H1 (cell line): Measurements from ENCODE around the gene RPL13A. TPM values are rescaled to one million over a fixed set of nuclear protein-coding genes. Genes with fewer than 3 reads are reported as not detected.

Experiments used
- CTCF ChIA-PET: fragments of 300-600 bp; sonication (Branson Sonifier 250); formaldehyde crosslinking; loops from one replicate; lab custom pipeline; 2021; ENCODE audit not compliant: partially characterized antibody; lab: Charles Lee
- POLR2A ChIA-PET: fragments of 300-600 bp; sonication (Branson Sonifier 250); formaldehyde crosslinking; loops from one replicate; lab custom pipeline; 2021; ENCODE audit warnings: inconsistent platforms; ENCODE audit not compliant: partially characterized antibody; lab: Charles Lee
- DNase-seq, 2 experiments: peaks; one replicate each; pipeline versions ENCODE4 v3.0.0 to v3.0.0-alpha.2; 2010 to 2022; ENCODE audit warnings: low spot score in 2 of 2, low read depth in 1 of 2, mixed read lengths in 1 of 2
- FAIRE-seq: peaks from 2 replicates; lab custom pipeline; 2011; peaks lifted over from hg19 to GRCh38; lab: Jason Lieb, UNC
- H2AFZ ChIP-seq: 2 replicates; pipeline ENCODE4 v1.8.1; 2012; ENCODE audit warnings: low read length, inconsistent platforms
- H2AK5ac ChIP-seq: 2 replicates; pipeline ENCODE4 v1.6.1; 2013; ENCODE audit warnings: low read depth, low read length
- H2BK120ac ChIP-seq: replicated peaks from 2 replicates; pipeline ENCODE3; 2013; ENCODE audit warnings: low read depth, low read length, inconsistent platforms
- H2BK12ac ChIP-seq: 2 replicates; pipeline ENCODE4 v1.6.1; 2013; ENCODE audit warnings: low read depth, low read length
- H2BK15ac ChIP-seq: 2 replicates; pipeline ENCODE4 v1.6.1; 2013; ENCODE audit warnings: low read length
- H2BK20ac ChIP-seq: 2 replicates; pipeline ENCODE4 v1.6.1; 2013; ENCODE audit warnings: low read length
- H2BK5ac ChIP-seq: 2 replicates; pipeline ENCODE4 v1.6.1; 2013; ENCODE audit warnings: low read depth, low read length
- H3K14ac ChIP-seq: 2 replicates; pipeline ENCODE4 v1.6.1; 2013; ENCODE audit warnings: inconsistent platforms; ENCODE audit not compliant: insufficient read length
- H3K18ac ChIP-seq: 2 replicates; pipeline ENCODE4 v1.6.1; 2013; ENCODE audit warnings: low read length; ENCODE audit errors: extremely low read depth
- H3K23ac ChIP-seq: 2 replicates; pipeline ENCODE4 v1.6.1; 2013; ENCODE audit warnings: inconsistent platforms; ENCODE audit not compliant: insufficient read length
- H3K23me2 ChIP-seq: 2 replicates; pipeline ENCODE4 v1.6.1; 2013; ENCODE audit warnings: low read depth, low read length
- H3K27ac ChIP-seq: 2 replicates; pipeline ENCODE4 v1.6.1; 2011; ENCODE audit warnings: low read depth, low read length, inconsistent platforms
- H3K27me3 ChIP-seq, 4 experiments: replicated peaks in 1 of 4; 1 replicate in 1 of 4; 2 replicates in 3 of 4; pipeline versions ENCODE4 v1.6.1 to v1.8.1; 2011 to 2013; ENCODE audit warnings: low read length in 3 of 4, mild to moderate bottlenecking in 3 of 4, inconsistent platforms in 2 of 4, mixed read lengths in 2 of 4, moderate library complexity in 1 of 4; ENCODE audit not compliant: control insufficient read depth in 3 of 4, insufficient read depth in 3 of 4; ENCODE audit errors: extremely low read depth in 1 of 4
- H3K36me3 ChIP-seq, 4 experiments: 2 replicates each; pipeline versions ENCODE4 v1.6.1 to v1.8.1; 2011 to 2013; ENCODE audit warnings: mild to moderate bottlenecking in 4 of 4, low read length in 3 of 4, moderate library complexity in 2 of 4, control low read depth in 1 of 4, inconsistent platforms in 1 of 4; ENCODE audit not compliant: insufficient read depth in 4 of 4, control insufficient read depth in 2 of 4
- H3K4ac ChIP-seq: replicated peaks from 2 replicates; pipeline ENCODE3; 2013; ENCODE audit warnings: low read length, low read depth, mixed read lengths, inconsistent platforms; ENCODE audit not compliant: insufficient read length
- H3K4me1 ChIP-seq, 4 experiments: replicated peaks in 1 of 4; 1 replicate in 1 of 4; 2 replicates in 3 of 4; pipeline versions ENCODE4 v1.6.1 to v1.8.1; 2011 to 2013; ENCODE audit warnings: low read length in 3 of 4, inconsistent platforms in 2 of 4, mixed read lengths in 1 of 4; ENCODE audit not compliant: insufficient read depth in 4 of 4, control insufficient read depth in 3 of 4
- H3K4me2 ChIP-seq, 2 experiments: 2 replicates each; pipeline versions ENCODE4 v1.6.1 to v1.8.1; 2011 to 2013; ENCODE audit warnings: low read depth in 2 of 2, low read length in 2 of 2, control low read depth in 1 of 2, inconsistent platforms in 1 of 2, mild to moderate bottlenecking in 1 of 2; ENCODE audit not compliant: insufficient read depth in 1 of 2
- H3K4me3 ChIP-seq, 4 experiments: fragments of 200-600, 300-600 bp in 1 of 4; sonication (generic), shearing (Covaris generic), sonication (Bioruptor Twin) in 1 of 4; 2 replicates each; pipeline versions ENCODE4 v1.5.1 to v1.8.1; 2011 to 2016; ENCODE audit warnings: low read length in 4 of 4, low read depth in 3 of 4, control low read depth in 2 of 4, inconsistent platforms in 2 of 4, mild to moderate bottlenecking in 2 of 4, mixed read lengths in 1 of 4, moderate library complexity in 1 of 4; ENCODE audit not compliant: insufficient read depth in 2 of 4; ENCODE audit errors: extremely low read depth in 1 of 4
- H3K56ac ChIP-seq: replicated peaks from 2 replicates; pipeline ENCODE3; 2013; ENCODE audit warnings: low read depth, mild to moderate bottlenecking, mixed read lengths, low read length, inconsistent platforms; ENCODE audit not compliant: insufficient read length
- H3K79me1 ChIP-seq: 2 replicates; pipeline ENCODE4 v1.6.1; 2013; ENCODE audit warnings: low read depth, low read length, control low read depth
- H3K79me2 ChIP-seq, 2 experiments: 2 replicates each; pipeline versions ENCODE4 v1.6.1 to v1.8.1; 2012 to 2013; ENCODE audit warnings: low read length in 2 of 2, mild to moderate bottlenecking in 2 of 2, inconsistent platforms in 1 of 2; ENCODE audit not compliant: insufficient read depth in 2 of 2, control insufficient read depth in 1 of 2
- H3K9ac ChIP-seq, 4 experiments: replicated peaks in 1 of 4; 1 replicate in 1 of 4; 2 replicates in 3 of 4; pipeline versions ENCODE4 v1.6.1 to v1.8.1; 2011 to 2013; ENCODE audit warnings: low read depth in 3 of 4, low read length in 3 of 4, control low read depth in 2 of 4, mild to moderate bottlenecking in 2 of 4, moderate library complexity in 2 of 4, inconsistent platforms in 1 of 4; ENCODE audit errors: extremely low read depth in 1 of 4
- H3K9me3 ChIP-seq, 2 experiments: 2 replicates each; pipeline versions ENCODE4 v1.6.1 to v1.8.1; 2012 to 2013; ENCODE audit warnings: mild to moderate bottlenecking in 2 of 2, moderate library complexity in 2 of 2, control low read depth in 1 of 2, inconsistent platforms in 1 of 2, low read depth in 1 of 2, low read length in 1 of 2, mixed read lengths in 1 of 2; ENCODE audit not compliant: insufficient read depth in 2 of 2
- H4K20me1 ChIP-seq, 2 experiments: replicated peaks in 1 of 2; 2 replicates each; pipeline versions ENCODE3 to v1.8.1; 2011 to 2013; ENCODE audit warnings: inconsistent platforms in 2 of 2, low read length in 2 of 2, mild to moderate bottlenecking in 1 of 2; ENCODE audit not compliant: insufficient read depth in 2 of 2, control insufficient read depth in 1 of 2
- H4K5ac ChIP-seq: 2 replicates; pipeline ENCODE4 v1.6.1; 2013; ENCODE audit warnings: low read length, low read depth, mixed read lengths, inconsistent platforms; ENCODE audit not compliant: insufficient read length
- H4K8ac ChIP-seq: 2 replicates; pipeline ENCODE4 v1.8.0; 2013; ENCODE audit warnings: mild to moderate bottlenecking, moderate library complexity, low read length, inconsistent platforms; ENCODE audit not compliant: insufficient read depth; ENCODE audit errors: extremely low read depth
- H4K91ac ChIP-seq: replicated peaks from 2 replicates; pipeline ENCODE3; 2013; ENCODE audit warnings: low read length, mixed read lengths, inconsistent platforms; ENCODE audit not compliant: insufficient read length
- BACH1 ChIP-seq: IDR thresholded peaks from 2 replicates; pipeline ENCODE4 v1.6.1; 2012; ENCODE audit warnings: low read length, improper control_type of control experiment
- KDM4A ChIP-seq: IDR thresholded peaks from one replicate; pipeline ENCODE4 v1.7.1; 2012; ENCODE audit warnings: low read depth, mild to moderate bottlenecking, moderate library complexity, low read length, inconsistent platforms; ENCODE audit not compliant: severe bottlenecking
- MAFK ChIP-seq: IDR thresholded peaks from 2 replicates; pipeline ENCODE4 v1.6.1; 2012; ENCODE audit warnings: low read depth, mild to moderate bottlenecking, improper control_type of control experiment, low read length
- PHF8 ChIP-seq: fragments of 200-600 bp; sonication (generic); conservative IDR thresholded peaks from 2 replicates; pipeline ENCODE4 v1.7.1; 2012; ENCODE audit warnings: low read depth, mild to moderate bottlenecking, inconsistent platforms, low read length, moderate library complexity
- SIX5 ChIP-seq: IDR thresholded peaks from 2 replicates; pipeline ENCODE4 v1.6.1; 2011; ENCODE audit warnings: mild to moderate bottlenecking, low read depth, low read length
- SP4 ChIP-seq: IDR thresholded peaks from 2 replicates; pipeline ENCODE4 v1.6.1; 2012; ENCODE audit warnings: low read length, inconsistent platforms
- SUZ12 ChIP-seq: fragments of 200-600 bp; sonication (generic); IDR thresholded peaks from 2 replicates; pipeline ENCODE4 v1.6.1; 2012; ENCODE audit warnings: mild to moderate bottlenecking, inconsistent platforms, low read length, moderate library complexity, mixed read lengths
- TEAD4 ChIP-seq: IDR thresholded peaks from 2 replicates; pipeline ENCODE4 v1.6.1; 2012; ENCODE audit warnings: low read depth, low read length, inconsistent platforms, mixed read lengths
- WGBS, 2 experiments: shearing (Covaris generic) in 1 of 2; methylation state at CpG; one replicate each; pipeline versions ENCODE4 v1.1.6 to v1.1.7; 2013 to 2015; ENCODE audit warnings: low lambda C conversion rate in 2 of 2, mixed read lengths in 2 of 2, inconsistent platforms in 1 of 2, low coverage in 1 of 2, missing lambda C conversion rate in 1 of 2; ENCODE audit not compliant: insufficient replicate concordance in 2 of 2, insufficient coverage in 1 of 2, insufficient read length in 1 of 2; ENCODE audit errors: extremely low coverage in 1 of 2, missing lambda C conversion rate in 1 of 2; 5-methylcytosine and 5-hydroxymethylcytosine counted together
- polyA plus RNA-seq, 7 experiments: library from polyadenylated mRNA; depleted of rRNA in 3 of 7; stranded (reverse) in 5 of 7; unstranded in 2 of 7; fragments of >200 nt in 5 of 7; fragments of 200-250 nt in 2 of 7; gene quantifications; 1 replicate in 5 of 7; 2 replicates in 1 of 7; 4 replicates in 1 of 7; pipeline versions ENCODE4 v1.2.1 to v1.2.3, GENCODE V29; 2011 to 2013; ENCODE audit warnings: missing spikeins in 2 of 7, mixed read lengths in 2 of 7
- total RNA-seq: library from RNA; stranded (reverse); fragmentation: NEBNext Ultra II Directional; extraction: Animal tissue kit (Norgen Biotek cat#: 25700); gene quantifications from 2 replicates; pipeline ENCODE4 v1.2.1, GENCODE V29; 2021
- TF ChIP-seq, protein P1 (sequence below): IDR thresholded peaks from 2 replicates; pipeline ENCODE4 v1.6.1; 2011; ENCODE audit warnings: low read depth, mild to moderate bottlenecking, low read length; ENCODE audit not compliant: insufficient read depth
- TF ChIP-seq, protein P2 (sequence below), 3 experiments: IDR thresholded peaks; 1 replicate in 2 of 3; 2 replicates in 1 of 3; pipeline versions ENCODE4 v1.5.1 to v1.6.1; 2011; ENCODE audit warnings: low read length in 3 of 3, mild to moderate bottlenecking in 3 of 3, inconsistent platforms in 2 of 3, low read depth in 1 of 3, moderate library complexity in 1 of 3; ENCODE audit not compliant: insufficient read depth in 1 of 3; ENCODE audit errors: control extremely low read depth in 1 of 3

Gene RPL13A
- total and polyA plus RNA-seq, 2 of the 8 experiments (the other 6 are each of a cell fraction or from before 2014, with no cell fraction given) = 3,305 to 8,868 TPM

DNA sequence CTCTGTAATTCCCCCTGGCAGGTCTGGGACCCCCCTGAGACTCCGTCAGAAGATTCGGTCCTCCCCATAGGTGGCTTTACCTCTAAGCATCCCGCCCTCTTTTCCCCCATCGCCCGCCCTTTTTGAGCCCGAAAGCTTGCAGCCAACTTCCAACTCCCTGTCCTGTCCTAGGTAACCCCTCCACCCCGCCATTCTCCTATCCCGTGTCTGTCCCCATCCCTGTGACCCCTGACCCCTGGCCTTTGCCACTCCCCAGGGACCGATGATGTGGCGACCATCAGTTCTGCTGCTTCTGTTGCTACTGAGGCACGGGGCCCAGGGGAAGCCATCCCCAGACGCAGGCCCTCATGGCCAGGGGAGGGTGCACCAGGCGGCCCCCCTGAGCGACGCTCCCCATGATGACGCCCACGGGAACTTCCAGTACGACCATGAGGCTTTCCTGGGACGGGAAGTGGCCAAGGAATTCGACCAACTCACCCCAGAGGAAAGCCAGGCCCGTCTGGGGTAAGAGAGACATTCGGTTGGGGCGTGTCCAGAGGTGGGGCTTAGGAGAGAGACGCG lies 40.9 kb downstream of the RPL13A start:
- Histone ChIP-seq H3K36me3 (peaks cover 0 to 10% (median 2%) of the 10 kb centered on the region in 4 experiments; a peak in 4 of 8 replicates), H3K9me3 (no peaks in the 10 kb centered on the region), H3K79me2 (no peaks in the 10 kb centered on the region), H3K4me3 (peak overlapping the region; percentile 36 to 65 (median 49)), H3K14ac (no peak overlapping the region), H4K5ac (no peak overlapping the region), H3K23me2 (peaks cover 5% of the 10 kb centered on the region; the same call in 1 of the 2 replicates), H2BK20ac (no peak overlapping the region), H4K8ac (no peak overlapping the region), H4K91ac (no peak overlapping the region), H2BK12ac (no peak overlapping the region), H3K4me1 (peaks cover 0 to 9% (median 3%) of the 10 kb centered on the region in 4 experiments; a peak in 5 of 7 replicates), H3K27me3 (no peaks in the 10 kb centered on the region), H2AK5ac (no peak overlapping the region), H2BK15ac (no peak overlapping the region), H3K4ac (no peak overlapping the region), H2BK120ac (no peak overlapping the region), H3K23ac (no peak overlapping the region), H3K56ac (no peak overlapping the region), H4K20me1 (peaks cover 0 to 4% of the 10 kb centered on the region in 2 experiments), H3K79me1 (peaks cover 5% of the 10 kb centered on the region; the same call in 1 of the 2 replicates), H3K18ac (peak overlapping the region; percentile 48), H3K4me2 (peak overlapping the region; percentile 56 to 86), H3K9ac (peak overlapping the region in 2 of 4 experiments; percentile 29 to 42; a peak in 4 of 7 replicates), H3K27ac (no peak overlapping the region), H2BK5ac (no peak overlapping the region), H2AFZ (no peak overlapping the region)
- FAIRE-seq = no peak
- ChIA-PET POLR2A (interaction anchor here (0.7 to 2.7 kb wide), 13 partner anchors 9 to 161 kb away, joined by 3 to 20 read pairs (median 4); partner anchors contain the start of genes ADM5, FCGRT, NOSIP and RPL13A), CTCF (interaction anchor here (1.1 to 1.6 kb wide), 4 partner anchors 12 to 42 kb away, joined by 4 to 10 read pairs (median 8); no protein-coding TSS in a partner anchor)
- WGBS, 2 experiments = 61% methylated on average over 23 of the region's 25 CpGs; no CpG with 5 or more reads in 1 of the 2 experiments
- DNase-seq = peak in 1 of 2 experiments; percentile 57
- TF ChIP-seq SIX5 (no peak), SUZ12 (no peak), MAFK (no peak), PHF8 (no peak), TEAD4 (no peak), BACH1 (no peak), SP4 (no peak), KDM4A (no peak)
- TF ChIP-seq, protein P1, sequence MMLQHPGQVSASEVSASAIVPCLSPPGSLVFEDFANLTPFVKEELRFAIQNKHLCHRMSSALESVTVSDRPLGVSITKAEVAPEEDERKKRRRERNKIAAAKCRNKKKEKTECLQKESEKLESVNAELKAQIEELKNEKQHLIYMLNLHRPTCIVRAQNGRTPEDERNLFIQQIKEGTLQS = no peak
- TF ChIP-seq, protein P2, sequence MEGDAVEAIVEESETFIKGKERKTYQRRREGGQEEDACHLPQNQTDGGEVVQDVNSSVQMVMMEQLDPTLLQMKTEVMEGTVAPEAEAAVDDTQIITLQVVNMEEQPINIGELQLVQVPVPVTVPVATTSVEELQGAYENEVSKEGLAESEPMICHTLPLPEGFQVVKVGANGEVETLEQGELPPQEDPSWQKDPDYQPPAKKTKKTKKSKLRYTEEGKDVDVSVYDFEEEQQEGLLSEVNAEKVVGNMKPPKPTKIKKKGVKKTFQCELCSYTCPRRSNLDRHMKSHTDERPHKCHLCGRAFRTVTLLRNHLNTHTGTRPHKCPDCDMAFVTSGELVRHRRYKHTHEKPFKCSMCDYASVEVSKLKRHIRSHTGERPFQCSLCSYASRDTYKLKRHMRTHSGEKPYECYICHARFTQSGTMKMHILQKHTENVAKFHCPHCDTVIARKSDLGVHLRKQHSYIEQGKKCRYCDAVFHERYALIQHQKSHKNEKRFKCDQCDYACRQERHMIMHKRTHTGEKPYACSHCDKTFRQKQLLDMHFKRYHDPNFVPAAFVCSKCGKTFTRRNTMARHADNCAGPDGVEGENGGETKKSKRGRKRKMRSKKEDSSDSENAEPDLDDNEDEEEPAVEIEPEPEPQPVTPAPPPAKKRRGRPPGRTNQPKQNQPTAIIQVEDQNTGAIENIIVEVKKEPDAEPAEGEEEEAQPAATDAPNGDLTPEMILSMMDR (IDR thresholded peaks at IDR 0.05; ENCODE audit: control extremely low read depth in 1 of 3, insufficient read depth in 1 of 3, low read depth in 1 of 3, low read length in 3 of 3) = no peak
